C4-2B (cell line): Measurements from ENCODE around the gene DCP1B.

Experiments used
- ZFX ChIP-seq: fragments of 450-650 bp; IDR thresholded peaks from 2 replicates; pipeline ENCODE4 v1.6.1; 2017
- TF ChIP-seq, protein P1 (sequence below): fragments of 450-650 bp; conservative IDR thresholded peaks from 2 replicates; pipeline ENCODE4 v1.5.1; 2017; ENCODE audit warnings: mild to moderate bottlenecking

DNA sequence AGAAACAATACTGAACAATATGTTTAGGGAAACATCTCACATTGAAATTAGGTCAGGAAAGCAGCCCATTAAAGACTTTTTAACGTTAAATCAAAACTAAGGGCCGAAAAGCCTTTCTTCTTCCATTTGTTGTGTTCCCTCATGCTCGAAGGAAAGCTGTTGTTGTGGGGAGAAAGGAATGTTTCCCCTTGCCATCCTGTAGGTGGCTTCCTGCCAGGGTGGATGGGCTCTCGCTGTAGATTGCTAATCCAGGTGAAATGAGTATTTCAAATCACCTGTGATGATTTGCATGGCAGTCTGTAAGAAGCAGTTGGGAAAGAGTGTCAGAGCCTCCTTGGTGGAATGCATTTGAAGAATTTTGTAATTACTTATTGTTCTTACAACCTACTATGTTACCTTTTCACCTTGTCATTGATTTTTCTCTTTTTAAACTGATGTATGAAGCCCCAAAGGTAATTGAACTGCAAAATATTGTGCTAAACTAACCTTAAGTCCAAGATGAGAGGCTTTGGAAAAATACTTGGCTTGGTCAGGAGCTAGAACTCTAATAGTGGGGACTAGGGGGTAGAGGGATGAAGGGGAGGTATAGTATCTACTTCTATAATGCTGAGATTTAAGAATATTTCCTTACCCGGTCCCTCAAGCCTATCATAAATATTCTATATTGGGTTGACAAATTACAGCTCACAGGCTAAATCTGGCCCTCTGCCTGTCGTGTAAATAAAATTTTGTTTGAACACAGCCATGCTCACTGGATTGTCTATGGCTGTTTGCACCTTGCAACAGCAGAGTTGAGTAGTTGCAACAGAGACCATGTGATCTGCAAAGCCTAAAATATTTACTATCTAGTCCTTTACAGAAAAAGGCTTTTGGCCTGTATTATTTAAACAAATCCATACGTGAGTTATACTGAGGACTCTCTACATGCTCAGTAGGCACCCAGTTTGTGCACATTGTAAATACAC, 7.7 kb upstream of the DCP1B start:
- TF ChIP-seq, protein P1, sequence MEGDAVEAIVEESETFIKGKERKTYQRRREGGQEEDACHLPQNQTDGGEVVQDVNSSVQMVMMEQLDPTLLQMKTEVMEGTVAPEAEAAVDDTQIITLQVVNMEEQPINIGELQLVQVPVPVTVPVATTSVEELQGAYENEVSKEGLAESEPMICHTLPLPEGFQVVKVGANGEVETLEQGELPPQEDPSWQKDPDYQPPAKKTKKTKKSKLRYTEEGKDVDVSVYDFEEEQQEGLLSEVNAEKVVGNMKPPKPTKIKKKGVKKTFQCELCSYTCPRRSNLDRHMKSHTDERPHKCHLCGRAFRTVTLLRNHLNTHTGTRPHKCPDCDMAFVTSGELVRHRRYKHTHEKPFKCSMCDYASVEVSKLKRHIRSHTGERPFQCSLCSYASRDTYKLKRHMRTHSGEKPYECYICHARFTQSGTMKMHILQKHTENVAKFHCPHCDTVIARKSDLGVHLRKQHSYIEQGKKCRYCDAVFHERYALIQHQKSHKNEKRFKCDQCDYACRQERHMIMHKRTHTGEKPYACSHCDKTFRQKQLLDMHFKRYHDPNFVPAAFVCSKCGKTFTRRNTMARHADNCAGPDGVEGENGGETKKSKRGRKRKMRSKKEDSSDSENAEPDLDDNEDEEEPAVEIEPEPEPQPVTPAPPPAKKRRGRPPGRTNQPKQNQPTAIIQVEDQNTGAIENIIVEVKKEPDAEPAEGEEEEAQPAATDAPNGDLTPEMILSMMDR = no peak
- no peak for TF ChIP-seq ZFX
